Kidney (tissue), 14 donors: ENCODE data around the gene ATP2B1. TPM values are rescaled to one million over a fixed set of nuclear protein-coding genes. Genes with fewer than 3 reads are reported as not detected.

Experiments used
- DNase-seq, 5 donors: peaks; one replicate each; pipeline ENCODE4 v3.0.0-alpha.2; 2013 to 2020
- FAIRE-seq: peaks from 2 replicates; lab custom pipeline; 2012; peaks lifted over from hg19 to GRCh38; lab: Jason Lieb, UNC
- H3K27ac ChIP-seq, 2 donors: one replicate each; pipeline ENCODE4 v1.7.0; 2013; ENCODE audit warnings: low read depth in 2 of 2, low read length in 2 of 2, inconsistent platforms in 1 of 2
- H3K27me3 ChIP-seq: one replicate; pipeline ENCODE4 v1.7.1; 2013; ENCODE audit warnings: low read length, inconsistent platforms; ENCODE audit not compliant: control insufficient read depth, insufficient read depth
- H3K36me3 ChIP-seq, 3 donors: one replicate each; pipeline versions ENCODE4 v1.7.0 to v1.7.1; 2013; ENCODE audit warnings: low read length in 3 of 3, control low read depth in 1 of 3, inconsistent platforms in 1 of 3; ENCODE audit not compliant: insufficient read depth in 3 of 3, control insufficient read depth in 2 of 3
- H3K4me1 ChIP-seq, 3 donors: one replicate each; pipeline versions ENCODE4 v1.7.0 to v1.7.1; 2013; ENCODE audit warnings: low read length in 3 of 3, inconsistent platforms in 1 of 3, low read depth in 1 of 3; ENCODE audit not compliant: control insufficient read depth in 2 of 3, insufficient read depth in 2 of 3
- H3K4me3 ChIP-seq, 3 donors: one replicate each; pipeline versions ENCODE4 v1.7.0 to v1.8.1; 2013; ENCODE audit warnings: low read length in 3 of 3, control low read depth in 1 of 3, inconsistent platforms in 1 of 3
- H3K9ac ChIP-seq, 3 donors: one replicate each; pipeline versions ENCODE4 v1.7.0 to v1.7.1; 2013; ENCODE audit warnings: low read length in 3 of 3, control low read depth in 1 of 3, inconsistent platforms in 1 of 3
- H3K9me3 ChIP-seq, 3 donors: one replicate each; pipeline versions ENCODE4 v1.7.0 to v1.7.1; 2013; ENCODE audit warnings: low read length in 3 of 3, control low read depth in 1 of 3, inconsistent platforms in 1 of 3; ENCODE audit not compliant: control insufficient read depth in 2 of 3, insufficient read depth in 1 of 3
- CTCF ChIP-seq: IDR thresholded peaks from 3 replicates; pipeline ENCODE4 v1.5.1; 2012; ENCODE audit warnings: mild to moderate bottlenecking, moderate library complexity, borderline replicate concordance; ENCODE audit not compliant: insufficient read depth; ENCODE audit errors: extremely low read depth
- intact Hi-C: fragments of 100-400 bp; cut with DNase I; formaldehyde crosslinking; loops from one replicate; pipeline ENCODE4 v1.11.1; 2022
- polyA plus RNA-seq: library from polyadenylated mRNA; stranded (reverse); fragments of 350-450 nt; fragmentation: Illumina TruSeq; extraction: RNeasy Lipid Tissue Mini Kit (QIAGEN cat#74804); gene quantifications from one replicate; pipeline ENCODE4 v1.2.3, GENCODE V29; 2014; ENCODE audit warnings: low read depth, low replicate concordance; ENCODE audit not compliant: insufficient read depth
- total RNA-seq: library from RNA; stranded (reverse); fragmentation: NEBNext Ultra II Directional; extraction: Animal tissue kit (Norgen Biotek cat#: 25700); gene quantifications from one replicate; pipeline ENCODE4 v1.2.1, GENCODE V29; 2021
- donor health status: control.
- donor health status: control.
- donor health status: control.
- donor health status: control.
- donor health status: control.
- donor health status: DM: yes; HTN: yes; CAD: no.
- donor health status: Normal renal cell carcinoma (clear cell type).

Gene ATP2B1
- total and polyA plus RNA-seq, 2 donors from 2014 or later, result 6.3 to 53.4 TPM

- no peak overlapping the region for H3K4me3 ChIP-seq
- no peak overlapping the region for H3K9ac ChIP-seq
- H3K9me3 ChIP-seq, result no peaks in the 10 kb centered on the region
- intact Hi-C loops, result no loop called here
- H3K27me3 ChIP-seq, result no peaks in the 10 kb centered on the region
- no peak for DNase-seq
- no peak for FAIRE-seq
- no peaks in the 10 kb centered on the region for H3K36me3 ChIP-seq
- no peak overlapping the region for H3K27ac ChIP-seq
- no peak for TF ChIP-seq CTCF
- H3K4me1 ChIP-seq, result no peaks in the 10 kb centered on the region
Observed at GRCh38 chr12:89674326-89674942, 34.2 kb downstream of the ATP2B1 start.

GRCh38 chr12:89673603-89674002 lies 35.0 kb downstream of the ATP2B1 start:
- intact Hi-C loops, result no loop called here
- Histone ChIP-seq H3K9me3 (no peaks in the 10 kb centered on the region), H3K4me1 (peaks cover 0 to under 1% (median 0%) of the 10 kb centered on the region in 3 donors), H3K36me3 (no peaks in the 10 kb centered on the region), H3K27me3 (no peaks in the 10 kb centered on the region), H3K4me3 (no peak overlapping the region), H3K27ac (no peak overlapping the region), H3K9ac (no peak overlapping the region)
- TF ChIP-seq CTCF, result no peak
- DNase-seq, result no peak
- FAIRE-seq, result no peak

GRCh38 chr12:89672589-89672979 lies 36.1 kb downstream of the ATP2B1 start:
- Histone ChIP-seq H3K9me3 (no peaks in the 10 kb centered on the region), H3K36me3 (no peaks in the 10 kb centered on the region), H3K27ac (no peak overlapping the region), H3K27me3 (no peaks in the 10 kb centered on the region), H3K4me3 (no peak overlapping the region), H3K9ac (no peak overlapping the region), H3K4me1 (peaks cover 0 to 2% (median 0%) of the 10 kb centered on the region in 3 donors)
- DNase-seq (no peak), FAIRE-seq (no peak)
- intact Hi-C loops, result no loop called here
- TF ChIP-seq CTCF, result no peak

- FAIRE-seq (no peak), DNase-seq (no peak)
- intact Hi-C loops, result no loop called here
- Histone ChIP-seq H3K4me3 (no peak overlapping the region), H3K27ac (no peak overlapping the region), H3K9ac (no peak overlapping the region), H3K27me3 (no peaks in the 10 kb centered on the region), H3K4me1 (peaks cover 0 to 2% (median 0%) of the 10 kb centered on the region in 3 donors), H3K9me3 (no peaks in the 10 kb centered on the region), H3K36me3 (no peaks in the 10 kb centered on the region)
- TF ChIP-seq CTCF, result no peak
Observed at GRCh38 chr12:89671469-89671868, 37.2 kb downstream of the ATP2B1 start.
